ENCODE data around the gene SLC39A3. TPM values are rescaled to one million over a fixed set of nuclear protein-coding genes. Genes with fewer than 3 reads are reported as not detected.

SLC39A3 gene
- total RNA-seq, 1 donor from 2014 or later: 59.6 TPM

DNA sequence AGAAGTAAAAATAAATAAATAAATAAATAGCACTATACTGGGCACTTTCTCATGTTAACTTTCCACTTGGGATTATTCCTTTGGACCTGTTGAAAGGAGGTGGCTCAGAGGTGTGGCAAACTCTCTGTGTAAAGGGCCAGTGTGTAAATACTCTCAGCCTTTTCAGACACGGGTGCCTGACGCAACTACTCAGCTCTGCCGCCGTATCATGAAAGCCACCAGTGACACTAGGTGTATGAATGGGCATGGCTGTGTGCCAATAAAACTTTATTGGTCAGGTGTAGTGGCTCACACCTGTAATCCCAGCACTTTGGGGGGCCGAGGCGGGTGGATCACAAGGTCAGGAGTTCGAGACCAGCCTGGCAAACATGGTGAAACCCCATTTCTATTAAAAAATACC is 20.1 kb upstream of the SLC39A3 start:
- peaks cover 1% of the 10 kb centered on the region for H3K36me3 ChIP-seq (ENCODE audit: control insufficient read depth, insufficient read depth, low read length)
- DNase-seq (ENCODE audit: low read depth): no peak
- H3K27me3 ChIP-seq (ENCODE audit: control insufficient read depth, insufficient read depth, low read length): no peaks in the 10 kb centered on the region
- TF ChIP-seq, protein P1, sequence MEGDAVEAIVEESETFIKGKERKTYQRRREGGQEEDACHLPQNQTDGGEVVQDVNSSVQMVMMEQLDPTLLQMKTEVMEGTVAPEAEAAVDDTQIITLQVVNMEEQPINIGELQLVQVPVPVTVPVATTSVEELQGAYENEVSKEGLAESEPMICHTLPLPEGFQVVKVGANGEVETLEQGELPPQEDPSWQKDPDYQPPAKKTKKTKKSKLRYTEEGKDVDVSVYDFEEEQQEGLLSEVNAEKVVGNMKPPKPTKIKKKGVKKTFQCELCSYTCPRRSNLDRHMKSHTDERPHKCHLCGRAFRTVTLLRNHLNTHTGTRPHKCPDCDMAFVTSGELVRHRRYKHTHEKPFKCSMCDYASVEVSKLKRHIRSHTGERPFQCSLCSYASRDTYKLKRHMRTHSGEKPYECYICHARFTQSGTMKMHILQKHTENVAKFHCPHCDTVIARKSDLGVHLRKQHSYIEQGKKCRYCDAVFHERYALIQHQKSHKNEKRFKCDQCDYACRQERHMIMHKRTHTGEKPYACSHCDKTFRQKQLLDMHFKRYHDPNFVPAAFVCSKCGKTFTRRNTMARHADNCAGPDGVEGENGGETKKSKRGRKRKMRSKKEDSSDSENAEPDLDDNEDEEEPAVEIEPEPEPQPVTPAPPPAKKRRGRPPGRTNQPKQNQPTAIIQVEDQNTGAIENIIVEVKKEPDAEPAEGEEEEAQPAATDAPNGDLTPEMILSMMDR (IDR thresholded peaks at IDR 0.05; ENCODE audit: insufficient read depth, low read length, poor library complexity, severe bottlenecking): no peak
- H3K4me3 ChIP-seq (ENCODE audit: low read depth, low read length): no peak overlapping the region

DNA sequence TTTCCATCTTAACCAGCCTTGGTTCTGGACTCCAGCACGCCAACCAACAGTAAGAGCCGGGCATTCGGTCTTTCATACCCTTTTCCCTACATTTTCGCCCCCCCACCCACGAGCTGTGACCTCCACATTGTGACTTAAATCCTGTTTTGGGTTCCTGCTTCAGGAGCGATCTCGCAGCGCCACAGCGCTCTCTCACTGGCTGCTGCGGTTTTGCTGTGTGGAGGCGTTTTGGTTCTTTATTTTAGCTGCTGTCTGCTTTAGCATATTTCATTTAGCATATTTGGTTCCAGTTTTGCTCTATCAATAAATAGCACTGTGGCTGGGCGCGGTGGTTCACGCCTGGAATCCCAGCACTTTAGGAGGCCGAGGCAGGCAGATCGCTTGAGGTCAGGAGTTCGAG is 19.5 kb upstream of the SLC39A3 start:
- TF ChIP-seq, protein P1 (IDR thresholded peaks at IDR 0.05; ENCODE audit: insufficient read depth, low read length, poor library complexity, severe bottlenecking): no peak
- H3K36me3 ChIP-seq (ENCODE audit: control insufficient read depth, insufficient read depth, low read length): peaks cover 2% of the 10 kb centered on the region
- H3K4me3 ChIP-seq (ENCODE audit: low read depth, low read length): no peak overlapping the region
- H3K27me3 ChIP-seq (ENCODE audit: control insufficient read depth, insufficient read depth, low read length): no peaks in the 10 kb centered on the region
- DNase-seq (ENCODE audit: low read depth): no peak

DNA sequence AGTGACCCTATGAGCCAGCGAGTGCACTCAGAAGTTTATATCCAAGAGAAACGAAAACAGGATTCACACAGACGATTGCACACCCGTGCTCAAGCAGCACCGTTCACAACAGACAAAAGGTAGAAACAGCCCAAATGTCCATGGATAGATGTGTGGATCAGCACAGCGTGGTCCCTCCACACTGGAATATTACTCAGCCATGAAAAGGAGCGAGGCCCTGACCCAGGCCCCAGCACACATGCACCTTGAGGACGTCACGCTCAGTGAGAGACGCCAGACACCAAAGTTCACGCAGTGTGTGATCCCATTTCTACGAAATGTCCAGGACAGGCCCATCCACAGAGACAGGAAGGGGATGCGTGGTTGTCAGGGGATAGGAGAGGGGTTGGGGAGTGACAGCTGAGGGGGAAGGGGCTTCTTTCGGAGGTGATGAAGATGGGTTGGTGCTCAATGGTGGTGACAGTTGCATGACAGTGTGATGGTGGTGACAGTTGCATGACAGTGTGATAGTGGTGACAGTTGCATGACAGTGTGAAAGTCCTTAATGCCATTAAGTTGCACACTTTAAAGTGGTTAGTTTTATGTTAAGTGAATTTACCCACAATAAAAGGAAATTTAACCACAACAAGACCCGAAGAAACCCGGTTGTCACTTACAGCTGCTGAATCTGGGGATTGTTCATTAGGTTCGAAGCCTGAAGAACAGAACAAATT is 18.9 kb upstream of the SLC39A3 start:
- H3K36me3 ChIP-seq (ENCODE audit: control insufficient read depth, insufficient read depth, low read length): peaks cover 2% of the 10 kb centered on the region
- no peak for DNase-seq (ENCODE audit: low read depth)

DNA sequence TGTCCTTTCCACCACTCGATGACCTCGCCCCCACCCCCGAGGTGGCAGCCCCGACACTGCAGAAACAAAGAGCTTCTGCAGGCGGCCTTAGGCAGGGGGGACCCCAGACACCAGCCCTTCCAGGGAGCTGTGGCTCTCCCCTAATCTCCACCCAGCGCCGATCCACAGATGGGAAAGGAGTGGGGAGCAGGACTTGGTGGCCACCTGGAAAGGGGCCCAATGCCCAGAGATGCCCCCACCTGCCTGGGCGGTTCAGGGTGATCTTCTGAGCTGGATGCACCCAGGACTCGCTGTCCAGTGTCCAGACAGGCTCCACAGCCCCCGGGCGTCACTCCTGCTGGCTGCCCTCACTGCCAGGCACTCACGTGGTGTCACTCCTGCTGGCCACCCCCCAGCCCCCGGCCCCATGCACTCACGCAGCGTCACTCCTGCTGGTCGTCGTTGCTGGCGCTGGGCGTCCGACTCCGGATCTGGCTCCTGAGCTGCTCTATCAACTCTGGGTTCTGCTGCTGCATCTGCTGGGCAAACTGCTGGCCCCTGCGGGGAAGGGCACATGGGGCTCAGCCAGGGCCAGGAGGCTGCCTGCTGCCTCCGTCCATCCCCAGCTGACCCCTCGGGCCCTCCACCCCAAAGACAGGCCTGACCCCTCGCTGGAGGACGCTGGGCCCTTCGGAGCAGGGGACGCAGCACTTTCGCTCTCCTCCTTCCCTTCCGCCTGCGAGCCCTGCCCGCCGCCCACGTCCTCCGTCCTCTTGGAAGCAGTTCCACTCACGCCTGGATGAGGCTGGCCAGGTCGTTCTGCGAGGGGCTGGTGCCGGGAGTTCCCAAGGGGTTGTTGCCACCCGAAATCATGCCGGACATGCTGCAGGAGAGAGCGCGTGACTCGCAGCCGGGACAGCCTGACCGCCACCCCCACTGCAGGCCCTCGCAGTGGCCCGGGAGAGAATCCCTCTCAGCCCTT is 17.4 kb upstream of the SLC39A3 start:
- Histone ChIP-seq H3K4me3 (ENCODE audit: low read depth, low read length) (no peak overlapping the region), H3K27me3 (ENCODE audit: control insufficient read depth, insufficient read depth, low read length) (no peaks in the 10 kb centered on the region), H3K36me3 (ENCODE audit: control insufficient read depth, insufficient read depth, low read length) (peaks cover 1% of the 10 kb centered on the region)
- no peak for DNase-seq (ENCODE audit: low read depth)
- TF ChIP-seq, protein P1 (IDR thresholded peaks at IDR 0.05; ENCODE audit: insufficient read depth, low read length, poor library complexity, severe bottlenecking): no peak

More for the DNA sequence above, 18.9 kb upstream of the SLC39A3 start:
- TF ChIP-seq, protein P1 (IDR thresholded peaks at IDR 0.05; ENCODE audit: insufficient read depth, low read length, poor library complexity, severe bottlenecking): no peak
- Histone ChIP-seq H3K4me3 (ENCODE audit: low read depth, low read length) (no peak overlapping the region), H3K27me3 (ENCODE audit: control insufficient read depth, insufficient read depth, low read length) (no peaks in the 10 kb centered on the region)

DNA sequence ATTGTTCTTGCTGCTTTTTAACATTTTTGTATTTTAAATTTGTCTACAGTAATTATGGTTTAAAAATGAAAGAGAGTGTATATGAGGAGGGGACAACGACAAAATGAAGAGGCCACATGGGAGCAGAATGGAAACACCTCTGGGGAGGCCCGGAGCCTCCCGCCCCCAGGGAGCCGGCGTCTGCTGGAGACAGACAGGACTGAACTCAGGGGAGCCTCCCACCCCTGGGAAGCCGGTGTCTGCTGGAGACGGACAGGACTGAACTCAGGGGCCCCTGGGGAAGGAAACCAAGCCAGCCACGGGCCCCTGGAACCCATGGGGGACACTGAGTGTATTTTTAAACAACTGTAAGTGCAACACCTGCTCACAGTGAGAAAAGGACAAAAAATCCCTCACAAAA is 16.7 kb upstream of the SLC39A3 start:
- TF ChIP-seq, protein P1 (IDR thresholded peaks at IDR 0.05; ENCODE audit: insufficient read depth, low read length, poor library complexity, severe bottlenecking): no peak
- H3K4me3 ChIP-seq (ENCODE audit: low read depth, low read length): no peak overlapping the region
- H3K36me3 ChIP-seq (ENCODE audit: control insufficient read depth, insufficient read depth, low read length): peaks cover 1% of the 10 kb centered on the region
- DNase-seq (ENCODE audit: low read depth): no peak
- no peaks in the 10 kb centered on the region for H3K27me3 ChIP-seq (ENCODE audit: control insufficient read depth, insufficient read depth, low read length)

All from kidney epithelial cell (primary cell).